Measurements from ENCODE around the gene CAMK2N1. TPM values are rescaled to one million over a fixed set of nuclear protein-coding genes. Genes with fewer than 3 reads are reported as not detected.
A peak's percentile ranks its signal among the peaks of the same experiment; 100 is the strongest.

Gene CAMK2N1
- total and polyA plus RNA-seq, 2 of the 13 experiments (the other 11 are each of a cell fraction or from before 2014, with no cell fraction given): 38.0 to 38.6 TPM

DNA sequence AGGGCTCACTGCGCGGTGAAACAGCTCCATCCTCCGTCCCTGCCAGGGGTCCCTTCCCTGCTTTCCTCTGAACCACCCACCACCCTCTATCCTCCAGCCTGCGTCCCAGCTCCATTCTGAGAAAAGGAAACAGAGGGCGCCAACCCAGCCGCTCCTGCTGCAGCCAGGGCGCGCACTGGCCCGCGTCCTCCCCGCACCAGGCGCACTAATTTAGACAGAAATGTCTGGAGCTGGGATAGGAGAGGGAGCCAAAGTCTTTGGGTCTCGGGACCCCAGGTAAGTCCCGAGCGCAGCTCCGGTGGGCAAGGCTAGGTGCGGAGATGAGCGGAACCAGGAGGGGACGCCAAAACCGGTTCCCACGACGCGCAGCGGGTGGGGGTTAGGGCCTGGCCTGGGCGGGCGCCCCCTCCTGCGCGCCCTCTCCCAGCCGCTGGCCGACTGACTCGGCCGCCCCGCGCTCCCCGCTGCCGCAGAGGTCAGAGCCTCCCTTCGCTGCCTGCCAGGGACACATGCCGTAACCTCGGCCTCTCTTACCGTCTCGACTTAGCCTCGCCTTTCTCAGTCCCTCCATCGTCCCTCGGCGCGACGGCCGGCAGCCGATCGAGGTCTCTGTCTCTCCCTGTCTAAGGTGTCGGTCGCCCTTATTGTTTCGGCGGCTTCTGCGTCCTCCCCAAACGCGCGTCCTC is 2.0 kb downstream of the CAMK2N1 start (continued):
- TF ChIP-seq, protein P1, sequence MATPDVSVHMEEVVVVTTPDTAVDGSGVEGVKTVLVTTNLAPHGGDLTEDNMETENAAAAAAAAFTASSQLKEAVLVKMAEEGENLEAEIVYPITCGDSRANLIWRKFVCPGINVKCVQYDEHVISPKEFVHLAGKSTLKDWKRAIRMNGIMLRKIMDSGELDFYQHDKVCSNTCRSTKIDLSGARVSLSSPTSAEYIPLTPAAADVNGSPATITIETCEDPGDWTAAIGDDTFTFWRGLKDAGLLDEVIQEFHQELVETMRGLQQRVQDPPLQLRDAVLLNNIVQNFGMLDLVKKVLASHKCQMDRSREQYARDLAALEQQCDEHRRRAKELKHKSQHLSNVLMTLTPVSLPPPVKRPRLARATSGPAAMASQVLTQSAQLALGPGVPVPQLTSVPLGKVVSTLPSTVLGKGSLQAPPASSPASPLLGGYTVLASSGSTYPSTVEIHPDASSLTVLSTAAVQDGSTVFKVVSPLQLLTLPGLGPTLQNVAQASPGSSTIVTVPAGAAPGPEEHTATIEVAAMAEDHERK (CRISPR knock-in tag; IDR thresholded peaks at IDR 0.05; ENCODE audit: low read depth): no peak
- TF ChIP-seq ZNF737 (CRISPR knock-in tag; IDR thresholded peaks at IDR 0.05; ENCODE audit: borderline replicate concordance) (no peak), ZNF670 (CRISPR knock-in tag; IDR thresholded peaks at IDR 0.05; ENCODE audit: borderline replicate concordance) (0 out of 2 replicates have a peak, but pooled peaks have one; percentile 29), EHMT2 (IDR thresholded peaks at IDR 0.05; ENCODE audit: borderline replicate concordance, low read depth, low read length) (no peak), ZNF230 (CRISPR knock-in tag; IDR thresholded peaks at IDR 0.05) (0 out of 2 replicates have a peak, but pooled peaks have one; percentile 63), SIX4 (CRISPR knock-in tag; IDR thresholded peaks at IDR 0.05) (no peak), ZNF17 (CRISPR knock-in tag; IDR thresholded peaks at IDR 0.05) (no peak), ZNF660 (CRISPR knock-in tag; IDR thresholded peaks at IDR 0.05; ENCODE audit: borderline replicate concordance, low read depth) (no peak), ZIK1 (CRISPR knock-in tag; IDR thresholded peaks at IDR 0.05; ENCODE audit: borderline replicate concordance, low read depth) (no peak), SNRNP70 (IDR thresholded peaks at IDR 0.05; ENCODE audit: low read depth, low read length) (no peak), ATF1 (CRISPR knock-in tag; IDR thresholded peaks at IDR 0.05) (no peak), ZNF207 (IDR thresholded peaks at IDR 0.05; ENCODE audit: borderline replicate concordance) (no peak), PHF20 (CRISPR knock-in tag; IDR thresholded peaks at IDR 0.05) (no peak), BORCS8-MEF2B (CRISPR knock-in tag; IDR thresholded peaks at IDR 0.05) (peak; percentile 22; the same call in 1 of the 2 replicates), SRSF4 (IDR thresholded peaks at IDR 0.05; ENCODE audit: low read depth, low read length, poor library complexity, severe bottlenecking) (no peak)
- TF ChIP-seq, protein P2, sequence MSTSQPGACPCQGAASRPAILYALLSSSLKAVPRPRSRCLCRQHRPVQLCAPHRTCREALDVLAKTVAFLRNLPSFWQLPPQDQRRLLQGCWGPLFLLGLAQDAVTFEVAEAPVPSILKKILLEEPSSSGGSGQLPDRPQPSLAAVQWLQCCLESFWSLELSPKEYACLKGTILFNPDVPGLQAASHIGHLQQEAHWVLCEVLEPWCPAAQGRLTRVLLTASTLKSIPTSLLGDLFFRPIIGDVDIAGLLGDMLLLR (CRISPR knock-in tag; IDR thresholded peaks at IDR 0.05): no peak
- TF ChIP-seq, protein P3, sequence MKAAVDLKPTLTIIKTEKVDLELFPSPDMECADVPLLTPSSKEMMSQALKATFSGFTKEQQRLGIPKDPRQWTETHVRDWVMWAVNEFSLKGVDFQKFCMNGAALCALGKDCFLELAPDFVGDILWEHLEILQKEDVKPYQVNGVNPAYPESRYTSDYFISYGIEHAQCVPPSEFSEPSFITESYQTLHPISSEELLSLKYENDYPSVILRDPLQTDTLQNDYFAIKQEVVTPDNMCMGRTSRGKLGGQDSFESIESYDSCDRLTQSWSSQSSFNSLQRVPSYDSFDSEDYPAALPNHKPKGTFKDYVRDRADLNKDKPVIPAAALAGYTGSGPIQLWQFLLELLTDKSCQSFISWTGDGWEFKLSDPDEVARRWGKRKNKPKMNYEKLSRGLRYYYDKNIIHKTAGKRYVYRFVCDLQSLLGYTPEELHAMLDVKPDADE (CRISPR knock-in tag; IDR thresholded peaks at IDR 0.05): 0 out of 2 replicates have a peak, but pooled peaks have one; percentile 35
- TF ChIP-seq, protein P4, sequence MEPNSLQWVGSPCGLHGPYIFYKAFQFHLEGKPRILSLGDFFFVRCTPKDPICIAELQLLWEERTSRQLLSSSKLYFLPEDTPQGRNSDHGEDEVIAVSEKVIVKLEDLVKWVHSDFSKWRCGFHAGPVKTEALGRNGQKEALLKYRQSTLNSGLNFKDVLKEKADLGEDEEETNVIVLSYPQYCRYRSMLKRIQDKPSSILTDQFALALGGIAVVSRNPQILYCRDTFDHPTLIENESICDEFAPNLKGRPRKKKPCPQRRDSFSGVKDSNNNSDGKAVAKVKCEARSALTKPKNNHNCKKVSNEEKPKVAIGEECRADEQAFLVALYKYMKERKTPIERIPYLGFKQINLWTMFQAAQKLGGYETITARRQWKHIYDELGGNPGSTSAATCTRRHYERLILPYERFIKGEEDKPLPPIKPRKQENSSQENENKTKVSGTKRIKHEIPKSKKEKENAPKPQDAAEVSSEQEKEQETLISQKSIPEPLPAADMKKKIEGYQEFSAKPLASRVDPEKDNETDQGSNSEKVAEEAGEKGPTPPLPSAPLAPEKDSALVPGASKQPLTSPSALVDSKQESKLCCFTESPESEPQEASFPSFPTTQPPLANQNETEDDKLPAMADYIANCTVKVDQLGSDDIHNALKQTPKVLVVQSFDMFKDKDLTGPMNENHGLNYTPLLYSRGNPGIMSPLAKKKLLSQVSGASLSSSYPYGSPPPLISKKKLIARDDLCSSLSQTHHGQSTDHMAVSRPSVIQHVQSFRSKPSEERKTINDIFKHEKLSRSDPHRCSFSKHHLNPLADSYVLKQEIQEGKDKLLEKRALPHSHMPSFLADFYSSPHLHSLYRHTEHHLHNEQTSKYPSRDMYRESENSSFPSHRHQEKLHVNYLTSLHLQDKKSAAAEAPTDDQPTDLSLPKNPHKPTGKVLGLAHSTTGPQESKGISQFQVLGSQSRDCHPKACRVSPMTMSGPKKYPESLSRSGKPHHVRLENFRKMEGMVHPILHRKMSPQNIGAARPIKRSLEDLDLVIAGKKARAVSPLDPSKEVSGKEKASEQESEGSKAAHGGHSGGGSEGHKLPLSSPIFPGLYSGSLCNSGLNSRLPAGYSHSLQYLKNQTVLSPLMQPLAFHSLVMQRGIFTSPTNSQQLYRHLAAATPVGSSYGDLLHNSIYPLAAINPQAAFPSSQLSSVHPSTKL (CRISPR knock-in tag; IDR thresholded peaks at IDR 0.05): no peak
- TF ChIP-seq, protein P5, sequence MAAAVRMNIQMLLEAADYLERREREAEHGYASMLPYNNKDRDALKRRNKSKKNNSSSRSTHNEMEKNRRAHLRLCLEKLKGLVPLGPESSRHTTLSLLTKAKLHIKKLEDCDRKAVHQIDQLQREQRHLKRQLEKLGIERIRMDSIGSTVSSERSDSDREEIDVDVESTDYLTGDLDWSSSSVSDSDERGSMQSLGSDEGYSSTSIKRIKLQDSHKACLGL (CRISPR knock-in tag; IDR thresholded peaks at IDR 0.05): no peak; the same call in 1 of the 2 replicates
